ENCODE measurements around the gene SMG7.

DNA sequence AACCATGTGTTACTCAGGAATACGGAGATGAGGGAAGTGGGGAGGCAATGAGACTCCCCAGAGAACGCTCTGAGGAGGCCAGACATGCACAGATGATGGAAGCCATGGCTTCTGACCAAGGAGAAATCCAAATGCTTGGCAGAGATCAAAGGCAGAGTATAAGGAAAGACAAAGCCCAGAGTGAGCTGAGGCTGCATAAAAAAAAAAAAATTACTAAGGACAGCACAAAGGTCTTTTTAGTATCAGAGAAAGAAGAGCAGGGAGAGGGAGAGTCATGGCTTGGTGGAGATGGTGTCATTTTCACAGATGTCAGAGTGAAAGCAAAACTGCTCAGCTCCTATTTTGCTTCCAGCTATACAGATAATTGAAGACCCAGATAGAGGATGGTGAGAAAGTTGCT lies 126.1 kb downstream of the SMG7 start:
- no peak for TF ChIP-seq RAD21 (IDR thresholded peaks at IDR 0.05; ENCODE audit: low read depth)
- no peak for TF ChIP-seq CEBPB (IDR thresholded peaks at IDR 0.05; ENCODE audit: low read depth)
- TF ChIP-seq, protein P1, sequence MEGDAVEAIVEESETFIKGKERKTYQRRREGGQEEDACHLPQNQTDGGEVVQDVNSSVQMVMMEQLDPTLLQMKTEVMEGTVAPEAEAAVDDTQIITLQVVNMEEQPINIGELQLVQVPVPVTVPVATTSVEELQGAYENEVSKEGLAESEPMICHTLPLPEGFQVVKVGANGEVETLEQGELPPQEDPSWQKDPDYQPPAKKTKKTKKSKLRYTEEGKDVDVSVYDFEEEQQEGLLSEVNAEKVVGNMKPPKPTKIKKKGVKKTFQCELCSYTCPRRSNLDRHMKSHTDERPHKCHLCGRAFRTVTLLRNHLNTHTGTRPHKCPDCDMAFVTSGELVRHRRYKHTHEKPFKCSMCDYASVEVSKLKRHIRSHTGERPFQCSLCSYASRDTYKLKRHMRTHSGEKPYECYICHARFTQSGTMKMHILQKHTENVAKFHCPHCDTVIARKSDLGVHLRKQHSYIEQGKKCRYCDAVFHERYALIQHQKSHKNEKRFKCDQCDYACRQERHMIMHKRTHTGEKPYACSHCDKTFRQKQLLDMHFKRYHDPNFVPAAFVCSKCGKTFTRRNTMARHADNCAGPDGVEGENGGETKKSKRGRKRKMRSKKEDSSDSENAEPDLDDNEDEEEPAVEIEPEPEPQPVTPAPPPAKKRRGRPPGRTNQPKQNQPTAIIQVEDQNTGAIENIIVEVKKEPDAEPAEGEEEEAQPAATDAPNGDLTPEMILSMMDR (IDR thresholded peaks at IDR 0.05 in 2 of 3, conservative IDR thresholded peaks at IDR 0.05 in 1 of 3; ENCODE audit: borderline replicate concordance in 1 of 3, insufficient read depth in 1 of 3, low read depth in 2 of 3, low read length in 2 of 3): no peak
- no peak for TF ChIP-seq POLR2A (IDR thresholded peaks at IDR 0.05; ENCODE audit: borderline replicate concordance, extremely low read depth, insufficient read depth, insufficient read length)
- TF ChIP-seq, protein P2, sequence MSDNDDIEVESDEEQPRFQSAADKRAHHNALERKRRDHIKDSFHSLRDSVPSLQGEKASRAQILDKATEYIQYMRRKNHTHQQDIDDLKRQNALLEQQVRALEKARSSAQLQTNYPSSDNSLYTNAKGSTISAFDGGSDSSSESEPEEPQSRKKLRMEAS (IDR thresholded peaks at IDR 0.05): no peak
- no peak for TF ChIP-seq EGR1 (IDR thresholded peaks at IDR 0.05; ENCODE audit: low read depth)
- no peak for TF ChIP-seq ZBTB33 (IDR thresholded peaks at IDR 0.05; ENCODE audit: extremely low read depth, insufficient replicate concordance, low read length)
- TF ChIP-seq POLR2AphosphoS5 (IDR thresholded peaks at IDR 0.05; ENCODE audit: low read depth, low read length): no peak
- TF ChIP-seq ZFX (IDR thresholded peaks at IDR 0.05): no peak
- no peak for TF ChIP-seq ELF1 (IDR thresholded peaks at IDR 0.05; ENCODE audit: borderline replicate concordance, low read depth)
- TF ChIP-seq, protein P3, sequence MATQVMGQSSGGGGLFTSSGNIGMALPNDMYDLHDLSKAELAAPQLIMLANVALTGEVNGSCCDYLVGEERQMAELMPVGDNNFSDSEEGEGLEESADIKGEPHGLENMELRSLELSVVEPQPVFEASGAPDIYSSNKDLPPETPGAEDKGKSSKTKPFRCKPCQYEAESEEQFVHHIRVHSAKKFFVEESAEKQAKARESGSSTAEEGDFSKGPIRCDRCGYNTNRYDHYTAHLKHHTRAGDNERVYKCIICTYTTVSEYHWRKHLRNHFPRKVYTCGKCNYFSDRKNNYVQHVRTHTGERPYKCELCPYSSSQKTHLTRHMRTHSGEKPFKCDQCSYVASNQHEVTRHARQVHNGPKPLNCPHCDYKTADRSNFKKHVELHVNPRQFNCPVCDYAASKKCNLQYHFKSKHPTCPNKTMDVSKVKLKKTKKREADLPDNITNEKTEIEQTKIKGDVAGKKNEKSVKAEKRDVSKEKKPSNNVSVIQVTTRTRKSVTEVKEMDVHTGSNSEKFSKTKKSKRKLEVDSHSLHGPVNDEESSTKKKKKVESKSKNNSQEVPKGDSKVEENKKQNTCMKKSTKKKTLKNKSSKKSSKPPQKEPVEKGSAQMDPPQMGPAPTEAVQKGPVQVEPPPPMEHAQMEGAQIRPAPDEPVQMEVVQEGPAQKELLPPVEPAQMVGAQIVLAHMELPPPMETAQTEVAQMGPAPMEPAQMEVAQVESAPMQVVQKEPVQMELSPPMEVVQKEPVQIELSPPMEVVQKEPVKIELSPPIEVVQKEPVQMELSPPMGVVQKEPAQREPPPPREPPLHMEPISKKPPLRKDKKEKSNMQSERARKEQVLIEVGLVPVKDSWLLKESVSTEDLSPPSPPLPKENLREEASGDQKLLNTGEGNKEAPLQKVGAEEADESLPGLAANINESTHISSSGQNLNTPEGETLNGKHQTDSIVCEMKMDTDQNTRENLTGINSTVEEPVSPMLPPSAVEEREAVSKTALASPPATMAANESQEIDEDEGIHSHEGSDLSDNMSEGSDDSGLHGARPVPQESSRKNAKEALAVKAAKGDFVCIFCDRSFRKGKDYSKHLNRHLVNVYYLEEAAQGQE (IDR thresholded peaks at IDR 0.05; ENCODE audit: low read depth): no peak
